HEK293 (cell line): ENCODE data around the gene SIDT2.

Source experiments
- CTCF ChIA-PET: fragments of 350-600 bp; formaldehyde crosslinking; extraction: SDS; loops from one replicate; lab custom pipeline; 2021; ENCODE audit warnings: antibody characterized with exemption; lab: Yijun Ruan, JAX
- POLR2A ChIA-PET: fragments of 300-600 bp; formaldehyde crosslinking; extraction: SDS; loops from one replicate; lab custom pipeline; 2020; ENCODE audit warnings: antibody characterized with exemption, inconsistent platforms; lab: Yijun Ruan, JAX
- H3K27ac ChIP-seq: fragments of 200-500 bp; sonication (Bioruptor generic); 2 replicates; pipeline ENCODE4 v1.5.1; 2014; ENCODE audit warnings: low read depth, low read length, control low read depth, inconsistent platforms; ENCODE audit errors: extremely low read depth
- H3K36me3 ChIP-seq, 2 experiments: fragments of 200-500 bp in 1 of 2; sonication (Bioruptor generic) in 1 of 2; 1 replicate in 1 of 2; 2 replicates in 1 of 2; pipeline ENCODE4 v1.5.1; 2014 to 2017; ENCODE audit warnings: inconsistent platforms in 2 of 2, low read length in 2 of 2; ENCODE audit not compliant: control insufficient read depth in 2 of 2, insufficient read depth in 1 of 2
- H3K4me1 ChIP-seq: fragments of 200-500 bp; sonication (Bioruptor generic); 2 replicates; pipeline ENCODE4 v1.5.1; 2014; ENCODE audit warnings: mild to moderate bottlenecking, low read length, inconsistent platforms; ENCODE audit not compliant: control insufficient read depth, insufficient read depth
- H3K4me3 ChIP-seq: 2 replicates; pipeline ENCODE4 v1.5.1; 2011; ENCODE audit warnings: low read depth, mild to moderate bottlenecking, control low read depth, low read length, moderate library complexity
- H3K9me3 ChIP-seq: fragments of 200-500 bp; sonication (Bioruptor generic); 2 replicates; pipeline ENCODE4 v1.5.1; 2014; ENCODE audit warnings: low read depth, low read length, inconsistent platforms; ENCODE audit not compliant: control insufficient read depth, insufficient read depth
- IKZF3 ChIP-seq: fragments of 450-650 bp; IDR thresholded peaks from 2 replicates; pipeline ENCODE4 v1.5.0; 2018; ENCODE audit warnings: missing biosample characterization, mild to moderate bottlenecking, missing genetic modification characterization, moderate library complexity
- MZF1 ChIP-seq: fragments of 450-650 bp; formaldehyde crosslinking; IDR thresholded peaks from 2 replicates; pipeline ENCODE4 v1.5.1; 2017; ENCODE audit warnings: missing biosample characterization, missing genetic modification characterization, borderline replicate concordance
- PRDM6 ChIP-seq: fragments of 450-650 bp; formaldehyde crosslinking; IDR thresholded peaks from 2 replicates; pipeline ENCODE4 v1.5.1; 2017; ENCODE audit warnings: missing biosample characterization, missing genetic modification characterization
- ZBTB11 ChIP-seq: fragments of 450-650 bp; formaldehyde crosslinking; conservative IDR thresholded peaks from 2 replicates; pipeline ENCODE4 v1.5.1; 2016; ENCODE audit warnings: low read depth, missing biosample characterization, missing genetic modification characterization
- ZBTB49 ChIP-seq: fragments of 450-650 bp; formaldehyde crosslinking; IDR thresholded peaks from 2 replicates; pipeline ENCODE4 v1.5.1; 2016; ENCODE audit warnings: missing biosample characterization, missing genetic modification characterization, low read depth
- ZBTB7A ChIP-seq: fragments of 450-650 bp; formaldehyde crosslinking; IDR thresholded peaks from 2 replicates; pipeline ENCODE4 v1.5.1; 2016; ENCODE audit warnings: low read depth, missing biosample characterization, missing genetic modification characterization
- ZNF138 ChIP-seq: fragments of 450-650 bp; formaldehyde crosslinking; IDR thresholded peaks from 2 replicates; pipeline ENCODE4 v1.5.1; 2016; ENCODE audit warnings: missing biosample characterization, missing genetic modification characterization, borderline replicate concordance
- ZNF155 ChIP-seq: fragments of 450-650 bp; formaldehyde crosslinking; IDR thresholded peaks from 2 replicates; pipeline ENCODE4 v1.5.1; 2016; ENCODE audit warnings: missing biosample characterization, missing genetic modification characterization
- ZNF175 ChIP-seq: fragments of 450-650 bp; formaldehyde crosslinking; IDR thresholded peaks from 2 replicates; pipeline ENCODE4 v1.5.1; 2016; ENCODE audit warnings: missing biosample characterization, missing genetic modification characterization
- ZNF366 ChIP-seq: fragments of 450-650 bp; formaldehyde crosslinking; conservative IDR thresholded peaks from 2 replicates; pipeline ENCODE4 v1.5.1; 2016; ENCODE audit warnings: missing biosample characterization, missing genetic modification characterization
- ZNF433 ChIP-seq: fragments of 450-650 bp; formaldehyde crosslinking; IDR thresholded peaks from 2 replicates; pipeline ENCODE4 v1.5.1; 2016; ENCODE audit warnings: missing biosample characterization, missing genetic modification characterization, low read depth
- ZNF514 ChIP-seq: fragments of 450-650 bp; formaldehyde crosslinking; IDR thresholded peaks from 2 replicates; pipeline ENCODE4 v1.5.1; 2016; ENCODE audit warnings: missing biosample characterization, missing genetic modification characterization
- ZNF530 ChIP-seq: fragments of 450-650 bp; formaldehyde crosslinking; IDR thresholded peaks from 2 replicates; pipeline ENCODE4 v1.5.1; 2016; ENCODE audit warnings: low read depth, missing biosample characterization, missing genetic modification characterization
- ZNF600 ChIP-seq: fragments of 450-650 bp; formaldehyde crosslinking; IDR thresholded peaks from 2 replicates; pipeline ENCODE4 v1.5.1; 2016; ENCODE audit warnings: missing biosample characterization, missing genetic modification characterization
- ZNF654 ChIP-seq: fragments of 450-650 bp; formaldehyde crosslinking; IDR thresholded peaks from 2 replicates; pipeline ENCODE4 v1.5.1; 2016; ENCODE audit warnings: low read depth, missing biosample characterization, missing genetic modification characterization
- ZNF792 ChIP-seq: fragments of 450-650 bp; formaldehyde crosslinking; IDR thresholded peaks from 2 replicates; pipeline ENCODE4 v1.5.1; 2016; ENCODE audit warnings: missing biosample characterization, missing genetic modification characterization
- ZNF837 ChIP-seq: fragments of 450-650 bp; formaldehyde crosslinking; IDR thresholded peaks from 2 replicates; pipeline ENCODE4 v1.5.1; 2016; ENCODE audit warnings: missing biosample characterization, missing genetic modification characterization
- ZSCAN5A ChIP-seq: fragments of 450-650 bp; formaldehyde crosslinking; IDR thresholded peaks from 2 replicates; pipeline ENCODE4 v1.5.1; 2016; ENCODE audit warnings: missing biosample characterization, missing genetic modification characterization

The SIDT2 gene

GRCh38 chr11:117218133-117218915, 39.8 kb downstream of the SIDT2 start:
- ChIA-PET CTCF (interaction anchor here (0.6 to 2.5 kb wide), 4 partner anchors 8 to 68 kb away, joined by 3 to 9 read pairs (median 3); no protein-coding TSS in a partner anchor), POLR2A (interaction anchor here (0.5 to 0.9 kb wide), 2 partner anchors 40 to 108 kb away, joined by 3 to 6 read pairs; partner anchors contain the start of gene SIDT2)
- no peak overlapping the region for H3K27ac ChIP-seq

More at GRCh38 chr11:117218133-117218915, 39.8 kb downstream of the SIDT2 start:
- Histone ChIP-seq H3K4me1 (peaks cover 3% of the 10 kb centered on the region; the same call in 1 of the 2 replicates), H3K4me3 (no peak overlapping the region), H3K36me3 (peaks cover 0 to 81% of the 10 kb centered on the region in 2 experiments; a peak in 1 of 3 replicates), H3K9me3 (no peaks in the 10 kb centered on the region)
- TF ChIP-seq ZNF138 (tag by site-specific recombination) (no peak), ZBTB11 (tag by site-specific recombination) (no peak), ZNF155 (no peak), ZBTB49 (tag by site-specific recombination) (no peak), MZF1 (tag by site-specific recombination) (no peak), PRDM6 (tag by site-specific recombination) (no peak), ZNF366 (tag by site-specific recombination) (no peak), ZNF433 (tag by site-specific recombination) (no peak), IKZF3 (tag by site-specific recombination) (no peak), ZNF654 (tag by site-specific recombination) (no peak), ZSCAN5A (no peak), ZNF514 (no peak), ZBTB7A (tag by site-specific recombination) (no peak), ZNF175 (tag by site-specific recombination) (no peak), ZNF792 (tag by site-specific recombination) (no peak), ZNF600 (no peak), ZNF530 (tag by site-specific recombination) (no peak), ZNF837 (tag by site-specific recombination) (no peak)
